ENCODE data around the gene CIAO2B.

DNA sequence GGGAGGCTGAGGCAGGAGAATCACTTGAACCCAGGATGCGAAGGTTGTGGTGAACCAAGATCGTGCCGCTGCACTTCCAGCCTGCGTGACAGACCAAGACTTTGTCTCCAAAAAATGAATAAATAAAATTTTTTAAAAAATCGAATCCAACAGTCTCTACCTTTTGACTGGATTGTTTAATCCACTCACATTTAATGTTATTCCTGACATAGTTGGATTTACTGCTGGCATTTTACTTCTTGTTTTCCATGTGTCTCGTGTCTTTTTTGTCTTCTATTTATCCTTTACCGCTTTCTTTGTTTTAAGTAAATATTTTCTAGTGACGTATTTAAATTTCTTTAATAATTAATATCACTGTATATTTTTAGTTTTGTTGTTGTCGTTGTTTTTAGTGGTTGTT, 48.8 kb upstream of the CIAO2B start:
- no peak for TF ChIP-seq RAD21 (conservative IDR thresholded peaks at IDR 0.05)
- TF ChIP-seq CTCF (IDR thresholded peaks at IDR 0.05; ENCODE audit: poor library complexity, severe bottlenecking): no peak
- TF ChIP-seq EZH2 (IDR thresholded peaks at IDR 0.05; ENCODE audit: borderline replicate concordance, insufficient read depth, low read length, poor library complexity, severe bottlenecking): no peak
- TF ChIP-seq EP300 (conservative IDR thresholded peaks at IDR 0.05; ENCODE audit: poor library complexity, severe bottlenecking): no peak
- TF ChIP-seq, protein P1, sequence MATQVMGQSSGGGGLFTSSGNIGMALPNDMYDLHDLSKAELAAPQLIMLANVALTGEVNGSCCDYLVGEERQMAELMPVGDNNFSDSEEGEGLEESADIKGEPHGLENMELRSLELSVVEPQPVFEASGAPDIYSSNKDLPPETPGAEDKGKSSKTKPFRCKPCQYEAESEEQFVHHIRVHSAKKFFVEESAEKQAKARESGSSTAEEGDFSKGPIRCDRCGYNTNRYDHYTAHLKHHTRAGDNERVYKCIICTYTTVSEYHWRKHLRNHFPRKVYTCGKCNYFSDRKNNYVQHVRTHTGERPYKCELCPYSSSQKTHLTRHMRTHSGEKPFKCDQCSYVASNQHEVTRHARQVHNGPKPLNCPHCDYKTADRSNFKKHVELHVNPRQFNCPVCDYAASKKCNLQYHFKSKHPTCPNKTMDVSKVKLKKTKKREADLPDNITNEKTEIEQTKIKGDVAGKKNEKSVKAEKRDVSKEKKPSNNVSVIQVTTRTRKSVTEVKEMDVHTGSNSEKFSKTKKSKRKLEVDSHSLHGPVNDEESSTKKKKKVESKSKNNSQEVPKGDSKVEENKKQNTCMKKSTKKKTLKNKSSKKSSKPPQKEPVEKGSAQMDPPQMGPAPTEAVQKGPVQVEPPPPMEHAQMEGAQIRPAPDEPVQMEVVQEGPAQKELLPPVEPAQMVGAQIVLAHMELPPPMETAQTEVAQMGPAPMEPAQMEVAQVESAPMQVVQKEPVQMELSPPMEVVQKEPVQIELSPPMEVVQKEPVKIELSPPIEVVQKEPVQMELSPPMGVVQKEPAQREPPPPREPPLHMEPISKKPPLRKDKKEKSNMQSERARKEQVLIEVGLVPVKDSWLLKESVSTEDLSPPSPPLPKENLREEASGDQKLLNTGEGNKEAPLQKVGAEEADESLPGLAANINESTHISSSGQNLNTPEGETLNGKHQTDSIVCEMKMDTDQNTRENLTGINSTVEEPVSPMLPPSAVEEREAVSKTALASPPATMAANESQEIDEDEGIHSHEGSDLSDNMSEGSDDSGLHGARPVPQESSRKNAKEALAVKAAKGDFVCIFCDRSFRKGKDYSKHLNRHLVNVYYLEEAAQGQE (IDR thresholded peaks at IDR 0.05; ENCODE audit: borderline replicate concordance): no peak
- no peak for TF ChIP-seq TAF1 (IDR thresholded peaks at IDR 0.05; ENCODE audit: low read depth)
- TF ChIP-seq SMC3 (conservative IDR thresholded peaks at IDR 0.05; ENCODE audit: poor library complexity): no peak
